ENCODE measurements around the gene SEC16A. TPM values are rescaled to one million over a fixed set of nuclear protein-coding genes. Genes with fewer than 3 reads are reported as not detected.

SEC16A gene
- total RNA-seq, 1 donor: 38.4 TPM

- no peak overlapping the region for H3K4me2 ChIP-seq (ENCODE audit: insufficient read depth, low read length)
- H3K4me3 ChIP-seq (ENCODE audit: insufficient read depth, low read length): no peak overlapping the region
- H3K4me1 ChIP-seq (ENCODE audit: insufficient read depth, low read length): no peaks in the 10 kb centered on the region
- no peak for DNase-seq (ENCODE audit: insufficient read length, low spot score, missing footprints)
- no peaks in the 10 kb centered on the region for H3K27me3 ChIP-seq (ENCODE audit: insufficient read depth, low read length)
- H2AFZ ChIP-seq (ENCODE audit: low read length): no peak overlapping the region
- no peak overlapping the region for H3K27ac ChIP-seq (ENCODE audit: low read depth, low read length)
- peaks cover 78% of the 10 kb centered on the region for H3K36me3 ChIP-seq (ENCODE audit: insufficient read depth, low read length)
- no peak for TF ChIP-seq CTCF (IDR thresholded peaks at IDR 0.05; ENCODE audit: extremely low read depth, low read depth, low read length)
- H3K79me2 ChIP-seq (ENCODE audit: insufficient read depth, low read length): peaks cover 6% of the 10 kb centered on the region
- H4K20me1 ChIP-seq (ENCODE audit: insufficient read depth, low read length): peaks cover 9% of the 10 kb centered on the region
- H3K9me3 ChIP-seq (ENCODE audit: low read depth, low read length): no peaks in the 10 kb centered on the region
Measured at GRCh38 chr9:136391737-136392537, 90.9 kb downstream of the SEC16A start.

Small RNA genes lying within 50 kb of the gene (small RNA-seq; reads per million reads assigned to genes)
- gene MIR4673: not detected

Other genes starting within 250 kb of the SEC16A start
- 6.8 and 12.7 TPM in 2 replicates for gene QSOX2, start 237.2 kb downstream of the SEC16A start, total RNA-seq
- under 0.01 TPM in 1 of 2 replicates, not detected in the other for gene CCDC187, start 178.9 kb downstream of the SEC16A start, total RNA-seq
- 30.9 and 39.1 TPM in 2 replicates for gene GPSM1, start 155.5 kb downstream of the SEC16A start, total RNA-seq
- 4.3 and 4.4 TPM in 2 replicates for gene DNLZ, start 119.3 kb downstream of the SEC16A start, total RNA-seq
- 1.8 and 5.1 TPM in 2 replicates for gene CARD9, start 109.4 kb downstream of the SEC16A start, total RNA-seq
- gene SNAPC4, start 82.9 kb downstream of the SEC16A start, total RNA-seq: 8.0 and 9.0 TPM in 2 replicates
- gene ENTR1, start 72.4 kb downstream of the SEC16A start, total RNA-seq: 37.4 and 40.2 TPM in 2 replicates
- 36.8 and 39.1 TPM in 2 replicates for gene PMPCA, start 72.4 kb downstream of the SEC16A start, total RNA-seq
- 7.4 and 8.3 TPM in 2 replicates for gene INPP5E, start 43.2 kb downstream of the SEC16A start, total RNA-seq
- gene NOTCH1, start 63.0 kb upstream of the SEC16A start, total RNA-seq: 10.5 and 14.4 TPM in 2 replicates
- gene EGFL7, start 179.9 kb upstream of the SEC16A start, total RNA-seq: 3.3 and 6.2 TPM in 2 replicates
- 26.5 and 30.0 TPM in 2 replicates for gene AGPAT2, start 204.4 kb upstream of the SEC16A start, total RNA-seq
- gene DIPK1B, start 229.5 kb upstream of the SEC16A start, total RNA-seq: not detected in 2 replicates

Data from osteoblast (primary cell).